VCaP (cell line): ENCODE data around the gene ECSCR.

Source experiments
- H3K27ac ChIP-seq: fragments of 450-650 bp; 2 replicates; pipeline ENCODE4 v1.5.1; 2017
- CTCF ChIP-seq: fragments of 450-650 bp; conservative IDR thresholded peaks from 2 replicates; pipeline ENCODE4 v1.5.1; 2017; ENCODE audit warnings: mild to moderate bottlenecking, moderate library complexity

ECSCR gene

GRCh38 chr5:139457241-139457640, 5.3 kb downstream of the ECSCR start:
- H3K27ac ChIP-seq, result no peak overlapping the region
- no peak for TF ChIP-seq CTCF

GRCh38 chr5:139456776-139457175, 5.8 kb downstream of the ECSCR start:
- TF ChIP-seq CTCF, result no peak
- no peak overlapping the region for H3K27ac ChIP-seq

GRCh38 chr5:139454568-139455290, 7.8 kb downstream of the ECSCR start:
- H3K27ac ChIP-seq, result no peak overlapping the region
- TF ChIP-seq CTCF, result no peak

GRCh38 chr5:139453683-139454567, 8.6 kb downstream of the ECSCR start:
- no peak for TF ChIP-seq CTCF
- no peak overlapping the region for H3K27ac ChIP-seq

- H3K27ac ChIP-seq, result no peak overlapping the region
- no peak for TF ChIP-seq CTCF
Observed at GRCh38 chr5:139451878-139452660, 10.5 kb downstream of the ECSCR start.

- no peak for TF ChIP-seq CTCF
- H3K27ac ChIP-seq, result no peak overlapping the region
Observed at GRCh38 chr5:139451176-139451575, 11.4 kb downstream of the ECSCR start.
